CD14-positive monocyte (primary cell): ENCODE measurements around the gene DGCR6. TPM values are rescaled to one million over a fixed set of nuclear protein-coding genes. Genes with fewer than 3 reads are reported as not detected.
A peak's percentile ranks its signal among the peaks of the same experiment; 100 is the strongest.
"Not testable (repeated sequence)": the region's sequence is repeated elsewhere in the genome, so short reads cannot be mapped to it uniquely, and the experiment has no call there.

Experiments
- DNase-seq, 3 donors: peaks; one replicate each; pipeline ENCODE4 v3.0.0-alpha.2; 2011 to 2022
- H2AFZ ChIP-seq: 2 replicates; pipeline ENCODE4 v1.6.0; 2012; ENCODE audit warnings: mild to moderate bottlenecking, low read depth, low read length, inconsistent platforms; ENCODE audit not compliant: insufficient read depth, poor library complexity, severe bottlenecking
- H3K27ac ChIP-seq, 2 donors: 1 replicate in 1 of 2; 2 replicates in 1 of 2; pipeline ENCODE4 v1.5.1; 2012 to 2013; ENCODE audit warnings: low read length in 2 of 2, control low read depth in 1 of 2, inconsistent platforms in 1 of 2, low read depth in 1 of 2, mild to moderate bottlenecking in 1 of 2
- H3K27me3 ChIP-seq, 2 donors: one replicate each; pipeline versions ENCODE4 v1.6.0 to v1.6.1; 2011 to 2013; ENCODE audit warnings: low read length in 2 of 2; ENCODE audit not compliant: control insufficient read depth in 2 of 2, insufficient read depth in 2 of 2
- H3K36me3 ChIP-seq, 2 donors: replicated peaks in 1 of 2; 1 replicate in 1 of 2; 2 replicates in 1 of 2; pipeline versions ENCODE4 v1.5.1 to v1.6.1; 2012 to 2013; ENCODE audit warnings: low read length in 2 of 2, control low read depth in 1 of 2, inconsistent platforms in 1 of 2, mild to moderate bottlenecking in 1 of 2; ENCODE audit not compliant: insufficient read depth in 2 of 2, control insufficient read depth in 1 of 2
- H3K4me1 ChIP-seq, 2 donors: 1 replicate in 1 of 2; 2 replicates in 1 of 2; pipeline versions ENCODE4 v1.5.1 to v1.6.1; 2012 to 2013; ENCODE audit warnings: low read length in 2 of 2, control low read depth in 1 of 2, inconsistent platforms in 1 of 2, mild to moderate bottlenecking in 1 of 2, moderate library complexity in 1 of 2; ENCODE audit not compliant: insufficient read depth in 2 of 2, control insufficient read depth in 1 of 2
- H3K4me2 ChIP-seq: replicated peaks from 2 replicates; pipeline ENCODE3; 2012; ENCODE audit warnings: low read length, moderate library complexity, mild to moderate bottlenecking; ENCODE audit not compliant: poor library complexity, severe bottlenecking; ENCODE audit errors: extremely low read depth
- H3K4me3 ChIP-seq, 3 experiments: fragments of 200-600 bp in 1 of 3; sonication (generic) in 1 of 3; replicated peaks in 1 of 3; 1 replicate in 2 of 3; 2 replicates in 1 of 3; pipeline ENCODE4 v1.5.1; 2011 to 2013; ENCODE audit warnings: low read length in 3 of 3, mild to moderate bottlenecking in 3 of 3, control low read depth in 2 of 3, low read depth in 2 of 3, inconsistent platforms in 1 of 3, moderate library complexity in 1 of 3
- H3K79me2 ChIP-seq: 2 replicates; pipeline ENCODE4 v1.6.0; 2012; ENCODE audit warnings: mild to moderate bottlenecking, control low read depth, inconsistent platforms, low read length, moderate library complexity; ENCODE audit not compliant: insufficient read depth
- H3K9ac ChIP-seq: 2 replicates; pipeline ENCODE4 v1.6.0; 2017; ENCODE audit warnings: low read length, mild to moderate bottlenecking; ENCODE audit not compliant: insufficient read depth, poor library complexity, severe bottlenecking
- H3K9me3 ChIP-seq, 2 donors: replicated peaks in 1 of 2; 1 replicate in 1 of 2; 2 replicates in 1 of 2; pipeline versions ENCODE4 v1.5.1 to v1.6.1; 2012 to 2013; ENCODE audit warnings: low read length in 2 of 2, control low read depth in 1 of 2; ENCODE audit not compliant: control insufficient read depth in 1 of 2, insufficient read depth in 1 of 2
- H4K20me1 ChIP-seq: 2 replicates; pipeline ENCODE4 v1.6.0; 2012; ENCODE audit warnings: mild to moderate bottlenecking, low read length, control low read depth, moderate library complexity; ENCODE audit not compliant: insufficient read depth
- H3K27ac Mint-ChIP-seq, 7 donors: one replicate each; pipeline ENCODE4 v1.8.0; 2020; ENCODE audit warnings: mild to moderate bottlenecking in 7 of 7, mixed read lengths in 7 of 7, moderate library complexity in 6 of 7, inconsistent platforms in 2 of 7
- H3K27me3 Mint-ChIP-seq, 3 donors: one replicate each; pipeline ENCODE4 v1.8.0; 2021 to 2022; ENCODE audit warnings: low read depth in 3 of 3, mild to moderate bottlenecking in 3 of 3, mixed read lengths in 3 of 3, moderate library complexity in 3 of 3, inconsistent platforms in 1 of 3
- H3K36me3 Mint-ChIP-seq, 2 donors: one replicate each; pipeline ENCODE4 v1.8.0; 2020; ENCODE audit warnings: mixed read lengths in 2 of 2, inconsistent platforms in 1 of 2, mild to moderate bottlenecking in 1 of 2
- H3K4me1 Mint-ChIP-seq: one replicate; pipeline ENCODE4 v1.8.0; 2020; ENCODE audit warnings: mild to moderate bottlenecking, mixed read lengths
- H3K4me3 Mint-ChIP-seq, 2 donors: one replicate each; pipeline ENCODE4 v1.8.0; 2020; ENCODE audit warnings: mild to moderate bottlenecking in 2 of 2, mixed read lengths in 2 of 2, moderate library complexity in 1 of 2
- H3K9me3 Mint-ChIP-seq, 7 donors: one replicate each; pipeline ENCODE4 v1.8.0; 2020 to 2022; ENCODE audit warnings: mixed read lengths in 7 of 7, mild to moderate bottlenecking in 6 of 7, moderate library complexity in 6 of 7, inconsistent platforms in 2 of 7
- CTCF ChIP-seq: fragments of 200-600 bp; IDR thresholded peaks from one replicate; pipeline ENCODE4 v1.8.0; 2022; ENCODE audit warnings: antibody characterized with exemption, mild to moderate bottlenecking
- WGBS: methylation state at CpG from one replicate; pipeline ENCODE4 v1.1.5; 2013; ENCODE audit warnings: missing lambda C conversion rate; ENCODE audit not compliant: insufficient coverage; 5-methylcytosine and 5-hydroxymethylcytosine counted together
- intact Hi-C, 2 donors: fragments of 100-400 bp; cut with micrococcal nuclease; formaldehyde crosslinking; loops; one replicate each; pipeline versions ENCODE4 v1.15.0 to v1.15.1; 2023
- polyA plus RNA-seq, 3 donors: library from polyadenylated mRNA; depleted of rRNA in 1 of 3; unstranded in 2 of 3; stranded (reverse) in 1 of 3; fragments of 300-500 nt in 2 of 3; fragments of >200 nt in 1 of 3; fragmentation: Illumina TruSeq in 2 of 3; gene quantifications; 1 replicate in 2 of 3; 2 replicates in 1 of 3; pipeline ENCODE4 v1.2.3, GENCODE V29; 2012 to 2021

The DGCR6 gene
- polyA plus RNA-seq, 3 donors = 0.17 to 5.1 (median 0.36) TPM

GRCh38 chr22:18954303-18954989 lies 48.3 kb downstream of the DGCR6 start:
- H3K36me3 ChIP-seq, H4K20me1 ChIP-seq, H3K27ac ChIP-seq, H3K9me3 Mint-ChIP-seq, H2AFZ ChIP-seq, H3K27ac Mint-ChIP-seq, H3K4me1 Mint-ChIP-seq, H3K4me3 ChIP-seq, H3K27me3 ChIP-seq, H3K9me3 ChIP-seq, H3K4me3 Mint-ChIP-seq, H3K36me3 Mint-ChIP-seq, H3K27me3 Mint-ChIP-seq, H3K4me2 ChIP-seq, H3K79me2 ChIP-seq, H3K4me1 ChIP-seq, H3K9ac ChIP-seq: not testable (repeated sequence)
- DNase-seq = peak; percentile 7 to 46 (median 45)
- intact Hi-C loops = loop anchor here (5.0 kb wide), 2 partner anchors 673 to 678 kb away; no protein-coding TSS in a partner anchor
- 11% methylated on average over 11 of the region's 14 CpGs for WGBS
- peak; percentile 77 for TF ChIP-seq CTCF

GRCh38 chr22:18954990-18955571 lies 49.0 kb downstream of the DGCR6 start:
- Histone ChIP-seq H3K9ac (no peak overlapping the region), H3K4me3 (no peak overlapping the region), H3K27me3 (no peaks in the 10 kb centered on the region), H2AFZ (no peak overlapping the region), H4K20me1 (no peaks in the 10 kb centered on the region), H3K36me3 (no peaks in the 10 kb centered on the region), H3K9me3 (no peaks in the 10 kb centered on the region), H3K4me1 (no peaks in the 10 kb centered on the region), H3K79me2 (no peaks in the 10 kb centered on the region), H3K27ac (no peak overlapping the region), H3K4me2 (no peak overlapping the region)
- TF ChIP-seq CTCF = no peak
- DNase-seq = no peak
- Mint-ChIP-seq H3K9me3 (no peaks in the 10 kb centered on the region), H3K4me3 (no peak overlapping the region), H3K36me3 (no peaks in the 10 kb centered on the region), H3K4me1 (no peaks in the 10 kb centered on the region), H3K27ac (no peak overlapping the region), H3K27me3 (peaks cover 4 to 6% (median 5%) of the 10 kb centered on the region in 3 donors)
- intact Hi-C loops = loop anchor here (5.0 kb wide), 3 partner anchors 672 to 762 kb away; no protein-coding TSS in a partner anchor
- WGBS = 90% methylated on average over 14 of the region's 15 CpGs
